Caco-2 (cell line): ENCODE data around the gene PFKFB2. TPM values are rescaled to one million over a fixed set of nuclear protein-coding genes. Genes with fewer than 3 reads are reported as not detected.

Experiments used
- BruUV-seq: library from RNA; stranded (reverse); fragments of 400-500 nt; replicated peaks from 2 replicates; lab custom pipeline; 2021; lab: Mats Ljungman, UMichigan
- CTCF ChIA-PET: fragments of 300-600 bp; sonication (Branson Sonifier 250); formaldehyde crosslinking; loops from one replicate; lab custom pipeline; 2022; ENCODE audit warnings: antibody characterized with exemption; lab: Charles Lee
- POLR2A ChIA-PET: fragments of 300-600 bp; sonication (Branson Sonifier 250); formaldehyde crosslinking; loops from one replicate; lab custom pipeline; 2022; ENCODE audit warnings: antibody characterized with exemption; lab: Charles Lee
- DNase-seq, 2 experiments: peaks; one replicate each; pipeline versions ENCODE4 v3.0.0 to v3.0.0-alpha.2; 2020 to 2022
- H3K27me3 ChIP-seq: replicated peaks from 2 replicates; pipeline ENCODE4 v1.6.0; 2011; ENCODE audit warnings: low read length; ENCODE audit not compliant: control insufficient read depth, insufficient read depth
- H3K36me3 ChIP-seq: 2 replicates; pipeline ENCODE4 v1.5.1; 2011; ENCODE audit warnings: low read length; ENCODE audit not compliant: control insufficient read depth, insufficient read depth
- H3K4me1 ChIP-seq: fragments of 250-450 bp; sonication (Bioruptor Pico); 2 replicates; pipeline ENCODE4 v1.5.1; 2020; ENCODE audit warnings: mild to moderate bottlenecking
- H3K4me3 ChIP-seq: 2 replicates; pipeline ENCODE4 v1.5.1; 2011; ENCODE audit warnings: low read depth, mild to moderate bottlenecking, control low read depth, low read length
- H3K9me3 ChIP-seq: fragments of 250-450 bp; sonication (Bioruptor Pico); 2 replicates; pipeline ENCODE4 v1.5.1; 2020; ENCODE audit warnings: mild to moderate bottlenecking, moderate library complexity
- H3K27ac Mint-ChIP-seq: one replicate; pipeline ENCODE4 v1.8.0; 2022; ENCODE audit warnings: mixed read lengths; ENCODE audit not compliant: unreplicated experiment
- H3K27me3 Mint-ChIP-seq: one replicate; pipeline ENCODE4 v1.8.0; 2022; ENCODE audit warnings: mixed read lengths; ENCODE audit not compliant: insufficient read depth, unreplicated experiment
- H3K36me3 Mint-ChIP-seq: one replicate; pipeline ENCODE4 v1.8.0; 2022; ENCODE audit warnings: mild to moderate bottlenecking, mixed read lengths; ENCODE audit not compliant: insufficient read depth, unreplicated experiment
- H3K4me1 Mint-ChIP-seq: one replicate; pipeline ENCODE4 v1.8.0; 2022; ENCODE audit warnings: low read depth, mixed read lengths; ENCODE audit not compliant: unreplicated experiment
- H3K4me3 Mint-ChIP-seq: one replicate; pipeline ENCODE4 v1.8.0; 2022; ENCODE audit warnings: mild to moderate bottlenecking, moderate library complexity, mixed read lengths; ENCODE audit not compliant: unreplicated experiment
- H3K9me3 Mint-ChIP-seq: one replicate; pipeline ENCODE4 v1.8.0; 2022; ENCODE audit warnings: mixed read lengths; ENCODE audit not compliant: unreplicated experiment
- CTCF ChIP-seq, 2 experiments: fragments of 200-600 bp in 1 of 2; IDR thresholded peaks; 1 replicate in 1 of 2; 2 replicates in 1 of 2; pipeline versions ENCODE4 v1.5.1 to v1.8.0; 2011 to 2022; ENCODE audit warnings: antibody characterized with exemption in 1 of 2, control low read depth in 1 of 2, inconsistent platforms in 1 of 2, low read depth in 1 of 2, low read length in 1 of 2, mild to moderate bottlenecking in 1 of 2, moderate library complexity in 1 of 2; ENCODE audit not compliant: insufficient read depth in 1 of 2, severe bottlenecking in 1 of 2, unreplicated experiment in 1 of 2
- intact Hi-C: fragments of 100-400 bp; cut with micrococcal nuclease; formaldehyde crosslinking; loops from one replicate; pipeline ENCODE4 v1.10.0; 2022; ENCODE audit not compliant: unreplicated experiment
- total RNA-seq: library from RNA; stranded (reverse); gene quantifications from 2 replicates; pipeline ENCODE4 v1.2.3, GENCODE V29; 2022

The PFKFB2 gene
- total RNA-seq, 1 experiment from 2014 or later = 38.9 TPM

- Histone ChIP-seq H3K36me3 (no peaks in the 10 kb centered on the region), H3K4me1 (peaks cover 58% of the 10 kb centered on the region), H3K9me3 (peaks cover 7% of the 10 kb centered on the region; the same call in 1 of the 2 replicates), H3K4me3 (no peak overlapping the region), H3K27me3 (no peaks in the 10 kb centered on the region)
- H3K27me3 Mint-ChIP-seq = no peaks in the 10 kb centered on the region
- peak overlapping the region; percentile 39 for H3K27ac Mint-ChIP-seq
- no peak for DNase-seq
- intact Hi-C loops = no loop called here
- no peak overlapping the region for H3K4me3 Mint-ChIP-seq
- CTCF ChIA-PET = no interaction called here
- peaks cover 9% of the 10 kb centered on the region for H3K9me3 Mint-ChIP-seq
- peaks cover 37% of the 10 kb centered on the region for H3K4me1 Mint-ChIP-seq
- peaks cover 5% of the 10 kb centered on the region for H3K36me3 Mint-ChIP-seq
- TF ChIP-seq CTCF (IDR thresholded peaks at IDR 0.05; ENCODE audit: insufficient read depth in 1 of 2, low read depth in 1 of 2, low read length in 1 of 2, severe bottlenecking in 1 of 2, unreplicated experiment in 1 of 2) = no peak
- BruUV-seq = no TSS peak
- POLR2A ChIA-PET = interaction anchor here (0.5 to 0.7 kb wide), 2 partner anchors 24 to 178 kb away, joined by 3 read pairs; no protein-coding TSS in a partner anchor
Observed at GRCh38 chr1:207009182-207009850, 43.8 kb upstream of the PFKFB2 start.

- no TSS peak for BruUV-seq
- peaks cover 52% of the 10 kb centered on the region for H3K4me1 ChIP-seq
- peaks cover 33% of the 10 kb centered on the region for H3K4me1 Mint-ChIP-seq
- DNase-seq = no peak
- H3K36me3 ChIP-seq = no peaks in the 10 kb centered on the region
- ChIA-PET POLR2A (interaction anchor here (0.7 kb wide), 1 partner anchor 23 kb away, joined by 3 read pairs; no protein-coding TSS in a partner anchor), CTCF (no interaction called here)
- H3K27ac Mint-ChIP-seq = peak overlapping the region; percentile 36
- H3K27me3 Mint-ChIP-seq = no peaks in the 10 kb centered on the region
- peaks cover 5% of the 10 kb centered on the region for H3K36me3 Mint-ChIP-seq
- H3K9me3 ChIP-seq = peaks cover 7% of the 10 kb centered on the region; the same call in 1 of the 2 replicates
- H3K27me3 ChIP-seq = no peaks in the 10 kb centered on the region
- no peak overlapping the region for H3K4me3 ChIP-seq
- H3K9me3 Mint-ChIP-seq = peaks cover 9% of the 10 kb centered on the region
- TF ChIP-seq CTCF (IDR thresholded peaks at IDR 0.05; ENCODE audit: insufficient read depth in 1 of 2, low read depth in 1 of 2, low read length in 1 of 2, severe bottlenecking in 1 of 2, unreplicated experiment in 1 of 2) = no peak
- intact Hi-C loops = no loop called here
- no peak overlapping the region for H3K4me3 Mint-ChIP-seq
Observed at GRCh38 chr1:207009945-207010344, 43.1 kb upstream of the PFKFB2 start.

- no peak overlapping the region for H3K27ac Mint-ChIP-seq
Observed at GRCh38 chr1:207010726-207011125, 42.3 kb upstream of the PFKFB2 start.

More at GRCh38 chr1:207010726-207011125, 42.3 kb upstream of the PFKFB2 start:
- H3K9me3 ChIP-seq = peaks cover 7% of the 10 kb centered on the region; the same call in 1 of the 2 replicates
- Mint-ChIP-seq H3K4me1 (peaks cover 26% of the 10 kb centered on the region), H3K27me3 (no peaks in the 10 kb centered on the region), H3K9me3 (peaks cover 9% of the 10 kb centered on the region), H3K36me3 (peaks cover 5% of the 10 kb centered on the region), H3K4me3 (no peak overlapping the region)
- H3K27me3 ChIP-seq = no peaks in the 10 kb centered on the region
- no peak overlapping the region for H3K4me3 ChIP-seq
- peaks cover 44% of the 10 kb centered on the region for H3K4me1 ChIP-seq
- intact Hi-C loops = no loop called here
- CTCF ChIA-PET = interaction anchor here (0.9 kb wide), 1 partner anchor 32 kb away, joined by 3 read pairs; no protein-coding TSS in a partner anchor
- no peak for TF ChIP-seq CTCF (IDR thresholded peaks at IDR 0.05; ENCODE audit: insufficient read depth in 1 of 2, low read depth in 1 of 2, low read length in 1 of 2, severe bottlenecking in 1 of 2, unreplicated experiment in 1 of 2)
- DNase-seq = no peak
- no TSS peak for BruUV-seq
- POLR2A ChIA-PET = interaction anchor here (1.3 kb wide), 2 partner anchors 9 to 42 kb away, joined by 3 read pairs; partner anchors contain the start of gene PFKFB2
- H3K36me3 ChIP-seq = no peaks in the 10 kb centered on the region
